ENCODE results near the gene MAB21L1. TPM values are rescaled to one million over a fixed set of nuclear protein-coding genes. Genes with fewer than 3 reads are reported as not detected.

Gene MAB21L1
- total RNA-seq, 2 experiments from 2014 or later: not detected

DNA sequence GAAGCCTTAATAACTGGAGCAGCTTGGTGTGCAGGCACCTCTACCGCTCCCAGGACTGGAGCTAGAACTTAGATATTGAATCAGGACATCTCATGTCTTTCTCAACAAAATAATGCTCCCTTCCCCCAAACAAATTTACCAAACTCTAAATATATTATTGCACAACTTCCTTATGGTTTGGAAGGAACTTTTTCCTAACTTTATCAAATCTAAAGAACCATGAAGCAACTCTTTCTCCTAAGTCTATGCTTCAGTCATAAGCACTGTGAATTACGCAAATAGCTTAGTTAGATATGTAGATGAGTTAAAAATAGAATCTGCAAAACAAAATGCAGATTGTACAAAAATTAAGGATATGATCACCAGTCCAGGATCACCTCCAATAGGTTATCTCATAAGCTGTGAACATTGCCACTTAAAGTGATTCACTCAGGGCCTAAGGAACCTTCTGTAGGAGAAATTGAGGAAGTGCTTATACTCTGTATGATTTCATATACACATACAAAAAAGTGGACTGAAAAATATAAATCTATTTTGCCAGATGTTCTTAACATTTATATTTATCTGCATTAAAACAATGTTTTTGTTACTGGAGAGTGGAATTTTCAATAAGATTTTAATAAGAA is 20.4 kb upstream of the MAB21L1 start:
- Mint-ChIP-seq H3K4me3 (no peak overlapping the region), H3K9me3 (no peaks in the 10 kb centered on the region), H3K27ac (no peak overlapping the region), H3K36me3 (ENCODE audit: low read depth) (no peaks in the 10 kb centered on the region), H3K27me3 (no peaks in the 10 kb centered on the region), H3K4me1 (no peaks in the 10 kb centered on the region)
- POLR2A ChIA-PET: no interaction called here
- no peak for DNase-seq
- CTCF ChIA-PET: no interaction called here

DNA sequence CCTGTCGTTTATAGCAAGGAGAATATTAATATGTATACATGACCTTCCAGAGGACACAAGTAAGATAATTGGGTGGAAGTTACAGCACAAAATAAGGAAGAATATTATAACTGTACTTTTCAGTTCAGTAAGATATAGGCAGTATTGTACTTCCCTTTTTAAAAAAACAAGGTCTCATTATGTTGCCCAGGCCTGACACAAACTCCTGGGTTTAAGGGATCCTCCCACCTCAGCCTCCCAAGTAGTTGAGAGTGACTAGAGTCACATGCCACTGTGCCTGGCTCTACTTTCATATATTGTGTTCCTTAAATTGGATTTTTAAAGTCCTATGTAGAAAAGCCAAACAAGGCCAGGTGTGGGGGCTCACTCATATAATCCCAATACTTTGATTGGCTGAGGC is 19.5 kb upstream of the MAB21L1 start:
- H3K27ac Mint-ChIP-seq: no peak overlapping the region
- H3K36me3 Mint-ChIP-seq (ENCODE audit: low read depth): no peaks in the 10 kb centered on the region
- no peak for DNase-seq
- ChIA-PET POLR2A (no interaction called here), CTCF (no interaction called here)
- no peaks in the 10 kb centered on the region for H3K4me1 Mint-ChIP-seq
- H3K27me3 Mint-ChIP-seq: no peaks in the 10 kb centered on the region
- no peaks in the 10 kb centered on the region for H3K9me3 Mint-ChIP-seq
- no peak overlapping the region for H3K4me3 Mint-ChIP-seq

DNA sequence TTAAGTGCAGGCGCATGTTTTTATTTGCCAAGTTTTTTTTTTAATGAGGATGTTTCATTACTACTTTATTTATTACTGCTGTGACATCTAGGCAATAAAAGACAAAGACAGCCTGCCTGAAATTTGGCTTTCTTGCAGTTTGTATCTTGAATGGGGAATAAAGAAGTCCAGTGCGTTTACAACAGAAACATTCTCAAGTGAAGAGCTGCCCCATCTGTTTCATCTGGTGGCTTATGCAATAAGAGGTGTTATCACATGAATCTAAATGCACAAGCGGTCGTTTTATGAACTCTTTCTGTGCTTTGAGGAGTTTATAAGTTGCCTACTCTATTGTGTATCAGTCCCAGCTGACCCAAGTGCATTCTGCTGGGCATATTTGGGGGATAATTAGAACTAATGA is 12.6 kb upstream of the MAB21L1 start:
- Mint-ChIP-seq H3K9me3 (no peaks in the 10 kb centered on the region), H3K27ac (no peak overlapping the region), H3K4me3 (no peak overlapping the region), H3K4me1 (no peaks in the 10 kb centered on the region), H3K27me3 (no peaks in the 10 kb centered on the region), H3K36me3 (ENCODE audit: low read depth) (no peaks in the 10 kb centered on the region)
- POLR2A ChIA-PET: no interaction called here
- CTCF ChIA-PET: no interaction called here
- DNase-seq: no peak

DNA sequence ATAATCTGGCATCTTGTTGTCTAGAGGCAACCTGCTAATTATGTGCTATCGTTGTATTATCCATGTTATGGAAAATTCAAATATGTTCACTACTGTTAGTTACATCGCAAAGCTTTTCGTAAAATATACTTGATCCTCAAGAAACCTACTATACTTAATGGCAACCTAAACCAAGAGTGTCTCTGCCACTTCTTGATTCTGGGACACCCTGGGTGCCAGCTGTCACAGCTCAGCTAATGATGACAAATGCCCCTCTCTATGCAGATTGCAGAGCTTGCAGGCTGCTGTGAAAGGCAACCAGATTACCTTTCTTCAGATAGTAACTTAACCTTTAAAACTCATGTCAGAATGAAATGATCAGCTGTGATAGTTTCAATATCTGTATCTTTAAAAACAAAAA is 8.9 kb upstream of the MAB21L1 start:
- no peak for DNase-seq
- H3K36me3 Mint-ChIP-seq (ENCODE audit: low read depth): no peaks in the 10 kb centered on the region
- H3K27ac Mint-ChIP-seq: no peak overlapping the region
- H3K27me3 Mint-ChIP-seq: peaks cover 3% of the 10 kb centered on the region
- CTCF ChIA-PET: no interaction called here
- H3K4me1 Mint-ChIP-seq: no peaks in the 10 kb centered on the region
- H3K9me3 Mint-ChIP-seq: no peaks in the 10 kb centered on the region
- POLR2A ChIA-PET: no interaction called here
- no peak overlapping the region for H3K4me3 Mint-ChIP-seq

DNA sequence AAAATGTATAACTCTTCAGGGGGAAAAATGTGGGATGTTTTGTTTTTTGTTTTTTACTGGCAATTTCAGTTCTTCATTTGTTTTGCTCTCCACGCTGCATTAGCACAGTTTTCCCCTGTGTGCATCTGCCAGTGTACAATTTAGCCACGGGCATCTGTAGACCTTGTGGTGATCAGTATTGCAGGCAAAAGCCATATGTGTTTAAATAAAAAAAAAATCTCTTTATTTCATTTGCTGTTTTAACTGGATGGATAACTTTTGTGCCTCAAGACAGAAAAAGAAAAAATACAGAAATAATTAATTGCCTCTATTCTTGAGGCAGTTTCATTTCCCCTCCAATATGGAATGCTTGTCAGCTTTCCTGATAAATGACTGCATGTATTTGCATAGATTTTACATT is 7.9 kb upstream of the MAB21L1 start:
- ChIA-PET POLR2A (no interaction called here), CTCF (no interaction called here)
- no peaks in the 10 kb centered on the region for H3K9me3 Mint-ChIP-seq
- no peaks in the 10 kb centered on the region for H3K36me3 Mint-ChIP-seq (ENCODE audit: low read depth)
- no peak for DNase-seq
- H3K27me3 Mint-ChIP-seq: peaks cover 8% of the 10 kb centered on the region
- H3K4me1 Mint-ChIP-seq: no peaks in the 10 kb centered on the region
- H3K4me3 Mint-ChIP-seq: no peak overlapping the region
- H3K27ac Mint-ChIP-seq: no peak overlapping the region

DNA sequence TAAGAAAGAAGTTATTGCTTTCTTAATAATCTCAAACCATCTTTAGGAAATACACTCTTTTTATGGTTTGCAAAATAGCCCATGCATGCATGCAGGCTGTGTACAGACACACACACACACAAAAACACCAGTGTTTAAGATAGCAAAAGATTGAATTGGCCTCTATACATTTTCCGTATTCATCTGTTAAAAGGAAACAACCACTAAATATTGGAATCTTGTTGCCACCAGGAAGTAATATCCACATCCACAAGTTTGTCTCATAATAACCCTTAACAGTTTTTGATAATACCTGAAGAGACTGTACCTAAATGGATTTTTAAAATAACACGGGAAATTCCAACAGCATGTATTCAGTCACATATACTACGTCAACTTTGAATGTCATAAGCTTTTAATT is 7.3 kb upstream of the MAB21L1 start:
- CTCF ChIA-PET: no interaction called here
- H3K9me3 Mint-ChIP-seq: no peaks in the 10 kb centered on the region
- H3K27ac Mint-ChIP-seq: no peak overlapping the region
- no peak for DNase-seq
- POLR2A ChIA-PET: no interaction called here
- H3K4me1 Mint-ChIP-seq: no peaks in the 10 kb centered on the region
- no peaks in the 10 kb centered on the region for H3K36me3 Mint-ChIP-seq (ENCODE audit: low read depth)
- H3K27me3 Mint-ChIP-seq: peaks cover 14% of the 10 kb centered on the region
- no peak overlapping the region for H3K4me3 Mint-ChIP-seq

DNA sequence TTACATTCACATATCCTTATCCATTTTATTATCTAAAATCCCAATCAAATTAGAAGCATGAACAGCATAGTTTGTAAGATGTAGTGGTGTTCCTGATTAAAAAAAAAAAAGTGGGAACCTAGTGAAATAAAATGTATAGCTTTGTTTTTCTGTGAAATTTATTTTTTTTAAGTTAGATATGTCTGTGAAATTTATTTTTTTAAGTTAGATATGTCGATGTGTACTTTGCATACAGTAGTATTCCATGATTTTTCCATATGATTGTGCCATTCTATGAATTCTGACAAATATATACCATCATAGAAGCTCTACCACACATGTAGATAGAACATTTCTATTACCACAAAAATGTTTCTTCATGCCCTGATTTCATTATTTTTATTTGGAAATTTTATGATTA is 6.0 kb upstream of the MAB21L1 start:
- peaks cover 26% of the 10 kb centered on the region for H3K27me3 Mint-ChIP-seq
- H3K9me3 Mint-ChIP-seq: no peaks in the 10 kb centered on the region
- no peak for DNase-seq
- ChIA-PET CTCF (no interaction called here), POLR2A (no interaction called here)
- H3K36me3 Mint-ChIP-seq (ENCODE audit: low read depth): no peaks in the 10 kb centered on the region
- no peak overlapping the region for H3K4me3 Mint-ChIP-seq
- peaks cover 4% of the 10 kb centered on the region for H3K4me1 Mint-ChIP-seq
- H3K27ac Mint-ChIP-seq: no peak overlapping the region

DNA sequence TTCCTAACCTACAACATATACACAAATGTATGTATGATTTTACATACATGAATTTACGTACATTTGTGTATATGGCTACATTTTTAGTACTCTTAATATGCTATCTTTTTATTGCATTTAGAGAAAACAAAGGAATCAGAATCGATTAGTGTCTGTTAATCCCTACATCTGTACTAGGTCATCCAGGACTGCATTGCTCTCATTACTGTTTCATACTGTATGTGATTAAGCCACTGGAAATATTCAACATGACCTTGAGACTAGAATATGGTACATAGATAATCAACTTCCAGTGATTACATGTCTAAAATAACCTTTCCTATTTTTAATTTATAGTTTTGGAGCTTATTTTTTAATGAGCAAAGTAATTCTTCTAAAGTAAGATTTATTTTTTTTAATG is 5.3 kb upstream of the MAB21L1 start:
- POLR2A ChIA-PET: no interaction called here
- Mint-ChIP-seq H3K27ac (no peak overlapping the region), H3K4me1 (peaks cover 7% of the 10 kb centered on the region), H3K9me3 (no peaks in the 10 kb centered on the region), H3K36me3 (ENCODE audit: low read depth) (no peaks in the 10 kb centered on the region), H3K4me3 (no peak overlapping the region), H3K27me3 (peaks cover 34% of the 10 kb centered on the region)
- CTCF ChIA-PET: no interaction called here
- DNase-seq: no peak

DNA sequence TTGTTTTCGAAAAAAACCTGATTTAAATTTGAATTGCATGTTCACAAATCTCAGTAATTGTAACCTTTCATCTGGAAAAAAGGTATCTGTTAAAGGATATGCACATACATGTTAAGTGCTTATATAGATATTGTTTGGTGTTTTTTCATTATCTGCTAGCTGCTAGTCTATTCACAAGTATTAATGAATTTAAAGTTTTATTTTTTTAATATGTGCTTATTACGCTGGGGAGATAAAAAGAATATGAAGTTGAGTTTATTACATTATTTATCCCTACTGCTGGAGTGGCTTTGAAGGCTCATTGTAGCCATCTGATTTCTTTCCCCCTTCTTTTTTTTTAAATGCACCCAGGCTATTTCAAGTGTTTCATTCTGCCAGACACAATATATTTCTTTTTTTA is 3.9 kb upstream of the MAB21L1 start:
- no peak overlapping the region for H3K4me3 Mint-ChIP-seq
- no peak overlapping the region for H3K27ac Mint-ChIP-seq
- peaks cover 21% of the 10 kb centered on the region for H3K4me1 Mint-ChIP-seq
- peaks cover 3% of the 10 kb centered on the region for H3K36me3 Mint-ChIP-seq (ENCODE audit: low read depth)
- no peaks in the 10 kb centered on the region for H3K9me3 Mint-ChIP-seq
- ChIA-PET CTCF (no interaction called here), POLR2A (no interaction called here)
- no peak for DNase-seq
- peaks cover 48% of the 10 kb centered on the region for H3K27me3 Mint-ChIP-seq

DNA sequence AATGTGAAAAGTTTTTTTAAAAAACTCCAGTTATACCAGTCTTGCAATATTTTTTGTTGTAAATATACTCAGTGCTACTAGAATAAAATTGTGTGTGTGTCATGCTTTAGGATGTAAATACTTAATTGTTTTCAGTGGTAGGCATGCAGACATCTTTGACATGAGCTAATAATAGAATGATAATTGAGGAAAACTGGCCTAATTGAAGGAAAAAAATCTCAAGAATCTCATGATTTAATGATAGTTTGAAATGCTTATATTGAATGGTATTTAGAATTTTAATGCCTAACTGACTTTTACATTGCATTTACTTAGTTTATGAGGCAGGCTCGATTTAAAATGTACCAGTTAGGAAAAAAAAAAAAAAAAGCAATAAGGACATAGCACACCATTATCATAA is 3.2 kb upstream of the MAB21L1 start:
- no peak for DNase-seq
- Mint-ChIP-seq H3K36me3 (ENCODE audit: low read depth) (peaks cover 4% of the 10 kb centered on the region), H3K4me1 (peaks cover 26% of the 10 kb centered on the region), H3K4me3 (no peak overlapping the region), H3K27me3 (peaks cover 54% of the 10 kb centered on the region), H3K9me3 (no peaks in the 10 kb centered on the region), H3K27ac (no peak overlapping the region)
- CTCF ChIA-PET: interaction anchor here (0.7 kb wide), 1 partner anchor 381 kb away, joined by 4 read pairs; no protein-coding TSS in a partner anchor
- POLR2A ChIA-PET: no interaction called here

DNA sequence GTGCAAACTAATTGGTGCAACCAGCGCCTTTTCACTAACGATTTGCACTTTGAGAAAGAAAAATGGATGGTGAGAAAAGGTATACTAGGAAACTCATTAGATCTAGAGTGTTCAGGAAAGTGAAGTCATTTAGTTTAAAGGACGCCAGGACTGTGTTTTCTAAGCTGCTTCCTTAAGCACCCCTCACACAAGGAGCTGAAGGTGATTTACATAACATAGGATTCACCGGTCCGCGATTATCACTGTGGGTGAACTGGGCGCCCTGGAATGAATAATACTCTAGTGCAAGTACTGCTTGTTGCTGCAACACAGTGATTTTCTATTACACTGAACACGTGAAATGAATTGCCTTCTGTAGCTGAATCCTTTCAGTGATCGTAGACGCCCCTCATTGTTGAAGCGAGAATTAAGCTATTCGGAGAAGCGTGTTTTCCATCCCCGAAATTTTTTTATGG is 2.6 kb upstream of the MAB21L1 start:
- DNase-seq: no peak
- Mint-ChIP-seq H3K36me3 (ENCODE audit: low read depth) (peaks cover 4% of the 10 kb centered on the region), H3K9me3 (no peaks in the 10 kb centered on the region), H3K27ac (no peak overlapping the region), H3K4me1 (peaks cover 28% of the 10 kb centered on the region), H3K4me3 (no peak overlapping the region), H3K27me3 (peaks cover 60% of the 10 kb centered on the region)
- POLR2A ChIA-PET: no interaction called here
- CTCF ChIA-PET: interaction anchor here (0.7 kb wide), 1 partner anchor 380 kb away, joined by 4 read pairs; no protein-coding TSS in a partner anchor

DNA sequence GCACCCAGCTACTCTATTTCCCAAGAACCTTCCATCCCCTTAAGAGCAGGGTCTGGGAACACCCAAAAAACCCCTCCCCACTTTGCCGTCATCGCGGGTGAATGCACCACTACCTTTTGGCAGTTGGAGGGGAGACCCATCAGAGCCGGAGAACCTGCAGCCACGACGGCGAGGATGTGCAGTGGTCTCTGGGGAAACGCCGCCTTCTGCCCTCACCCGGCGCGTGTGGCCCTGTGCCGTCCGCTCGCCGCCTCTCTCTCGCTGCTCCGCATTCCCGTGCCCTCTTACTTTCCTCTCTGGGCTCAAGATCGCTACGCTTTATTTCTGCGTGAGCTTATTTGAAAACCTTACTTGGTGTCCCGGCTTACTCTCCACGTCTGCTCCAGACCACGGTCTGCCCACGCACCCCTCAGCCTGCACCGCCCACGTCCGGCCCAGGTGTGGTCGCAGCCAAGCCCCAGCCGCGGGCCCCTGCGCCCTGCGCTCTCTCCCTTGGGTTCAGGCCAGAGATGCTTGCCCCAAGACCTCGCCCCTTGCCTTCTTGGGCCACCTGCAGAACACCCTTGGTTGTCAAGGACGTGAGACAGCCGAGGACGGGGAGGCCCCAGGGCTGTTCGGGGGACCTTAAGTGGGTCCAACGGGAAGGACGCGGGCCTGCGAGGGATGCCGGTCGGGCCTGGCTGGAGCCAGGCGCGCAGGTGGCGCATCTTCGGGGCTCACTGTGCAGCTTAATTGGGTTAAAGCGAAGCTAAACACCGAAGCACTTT is 2.0 kb upstream of the MAB21L1 start:
- peak overlapping the region; percentile 36 for H3K27ac Mint-ChIP-seq
- peaks cover 4% of the 10 kb centered on the region for H3K36me3 Mint-ChIP-seq (ENCODE audit: low read depth)
- ChIA-PET POLR2A (no interaction called here), CTCF (no interaction called here)
- peaks cover 28% of the 10 kb centered on the region for H3K4me1 Mint-ChIP-seq
- peaks cover 64% of the 10 kb centered on the region for H3K27me3 Mint-ChIP-seq
- H3K9me3 Mint-ChIP-seq: no peaks in the 10 kb centered on the region
- no peak overlapping the region for H3K4me3 Mint-ChIP-seq
- DNase-seq: no peak

DNA sequence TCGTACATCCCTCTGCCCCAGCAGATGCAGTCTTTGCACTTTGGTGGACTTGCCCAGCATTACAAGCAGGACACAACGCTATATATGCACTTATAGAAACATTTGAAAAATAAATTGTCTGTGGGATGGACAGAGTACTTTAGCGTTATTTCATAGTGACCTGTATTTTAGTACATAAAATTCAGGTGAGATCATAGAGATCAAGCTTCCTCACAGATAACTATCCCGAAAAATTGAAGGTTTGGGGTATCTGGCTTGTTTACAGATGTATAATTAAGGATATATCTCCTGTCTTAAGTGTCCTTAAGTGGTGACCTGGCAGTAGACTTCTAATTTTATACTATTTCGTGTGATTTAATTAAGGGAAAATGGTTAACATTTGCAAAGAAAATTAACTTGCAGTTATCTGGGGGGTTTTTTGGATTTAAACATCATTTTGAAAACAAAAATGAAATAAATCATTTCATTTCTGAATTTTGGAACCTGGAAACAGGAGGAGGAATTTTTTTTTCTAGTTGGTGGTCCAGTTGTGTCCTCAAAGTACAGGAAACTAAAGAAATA is 977 bp upstream of the MAB21L1 start:
- Mint-ChIP-seq H3K9me3 (no peaks in the 10 kb centered on the region), H3K36me3 (ENCODE audit: low read depth) (peaks cover 4% of the 10 kb centered on the region), H3K4me3 (no peak overlapping the region), H3K27ac (no peak overlapping the region), H3K4me1 (peaks cover 28% of the 10 kb centered on the region), H3K27me3 (peaks cover 68% of the 10 kb centered on the region)
- no peak for DNase-seq
- POLR2A ChIA-PET: no interaction called here
- CTCF ChIA-PET: no interaction called here
